ENCODE data around the gene RAMP3. TPM values are rescaled to one million over a fixed set of nuclear protein-coding genes. Genes with fewer than 3 reads are reported as not detected.

RAMP3 gene
- polyA plus RNA-seq, 1 donor (not counting 4 experiments of a cell fraction or from before 2014, with no cell fraction given) = not detected

DNA sequence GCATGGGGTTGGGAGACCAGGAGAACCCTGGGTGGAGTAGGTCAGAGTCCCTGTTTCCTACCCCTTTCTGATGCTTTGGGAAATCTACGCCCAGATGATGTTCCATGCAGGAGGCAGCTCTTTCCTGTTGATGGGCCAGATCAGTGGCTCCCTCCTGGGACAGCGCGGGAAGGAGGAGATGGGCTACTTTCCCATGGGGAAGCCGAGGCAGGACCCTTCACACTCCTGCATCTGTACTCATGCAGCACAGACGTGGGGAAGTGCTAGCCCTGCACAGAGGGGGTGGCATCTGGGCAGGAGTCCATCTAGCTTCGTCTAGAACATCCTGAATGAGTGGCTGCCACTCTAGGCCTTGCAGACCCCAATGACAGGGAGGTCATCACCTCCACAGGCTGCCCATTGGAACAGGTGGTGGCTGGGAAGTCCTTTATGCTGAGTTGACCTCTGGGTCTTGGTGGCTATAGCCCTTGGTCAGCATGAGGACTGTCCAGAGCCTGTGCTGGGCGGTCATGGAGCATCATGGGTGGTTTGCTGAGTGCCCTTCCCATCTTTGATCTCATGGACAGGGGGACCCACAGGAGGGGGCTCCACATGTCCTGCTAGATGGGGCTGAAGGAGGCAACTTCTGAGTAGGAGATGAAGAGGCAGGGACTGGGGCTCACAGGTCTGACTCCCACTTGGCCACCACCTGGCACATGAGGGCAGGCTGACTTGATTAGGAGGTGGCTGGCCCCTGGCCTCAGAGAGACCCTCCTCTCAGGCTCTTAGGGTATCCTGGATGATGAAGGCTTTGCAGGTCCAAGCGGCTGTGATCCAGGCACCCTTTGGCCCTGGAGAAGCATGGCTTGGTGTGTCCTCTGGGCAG, 24.6 kb downstream of the RAMP3 start:
- dilution Hi-C loops (cut with MboI; ENCODE audit: extremely low pct_ligation_motif_present, low sequenced_read_pairs) = no loop called here
- H3K27me3 ChIP-seq (ENCODE audit: control insufficient read depth, extremely low read depth, insufficient read depth, low read length) = peaks cover 26% of the 10 kb centered on the region

GRCh38 chr7:45182856-45183710, 25.5 kb downstream of the RAMP3 start:
- Histone ChIP-seq H3K4me1 (ENCODE audit: control insufficient read depth, extremely low read depth, insufficient read depth, low read length) (no peaks in the 10 kb centered on the region), H3K36me3 (ENCODE audit: control insufficient read depth in 2 of 2, extremely low read depth in 1 of 2, insufficient read depth in 2 of 2, low read length in 2 of 2) (no peaks in the 10 kb centered on the region), H3K9ac (ENCODE audit: control insufficient read depth, extremely low read depth, insufficient read depth, low read length) (no peak overlapping the region), H3K9me3 (ENCODE audit: control insufficient read depth, low read depth, low read length) (no peaks in the 10 kb centered on the region), H3K4me2 (ENCODE audit: control insufficient read depth, extremely low read depth, insufficient read depth, low read depth, low read length) (no peak overlapping the region), H3K79me2 (ENCODE audit: control insufficient read depth, insufficient read depth, low read length) (no peaks in the 10 kb centered on the region), H3K27me3 (ENCODE audit: control insufficient read depth, extremely low read depth, insufficient read depth, low read length) (peaks cover 26% of the 10 kb centered on the region), H3K9me1 (ENCODE audit: control insufficient read depth, extremely low read depth, insufficient read depth, low read length) (no peaks in the 10 kb centered on the region), H3K27ac (ENCODE audit: control insufficient read depth, insufficient read depth, low read length) (no peak overlapping the region), H4K20me1 (ENCODE audit: control insufficient read depth, extremely low read depth, insufficient read depth, low read length) (peaks cover 2% of the 10 kb centered on the region), H3K4me3 (ENCODE audit: control insufficient read depth in 2 of 3, extremely low read depth in 1 of 3, insufficient read depth in 2 of 3, low read depth in 1 of 3, low read length in 3 of 3) (no peak overlapping the region), H2AFZ (ENCODE audit: control insufficient read depth, low read length) (no peak overlapping the region)
- dilution Hi-C loops (cut with MboI; ENCODE audit: extremely low pct_ligation_motif_present, low sequenced_read_pairs) = no loop called here
- DNase-seq (ENCODE audit: low read depth, low spot score) (no peak), FAIRE-seq (no peak)
- no peak for TF ChIP-seq EZH2 (IDR thresholded peaks at IDR 0.05; ENCODE audit: low read length)
- TF ChIP-seq CTCF (optimal IDR thresholded peaks at IDR 0.05 in 1 of 3, IDR thresholded peaks at IDR 0.05 in 1 of 3, conservative IDR thresholded peaks at IDR 0.05 in 1 of 3; ENCODE audit: extremely low read depth in 1 of 3, insufficient read depth in 2 of 3, low read length in 3 of 3) = no peak

More for the DNA sequence above, 24.6 kb downstream of the RAMP3 start:
- Histone ChIP-seq H3K79me2 (ENCODE audit: control insufficient read depth, insufficient read depth, low read length) (no peaks in the 10 kb centered on the region), H3K9me3 (ENCODE audit: control insufficient read depth, low read depth, low read length) (no peaks in the 10 kb centered on the region), H2AFZ (ENCODE audit: control insufficient read depth, low read length) (no peak overlapping the region), H4K20me1 (ENCODE audit: control insufficient read depth, extremely low read depth, insufficient read depth, low read length) (peaks cover 2% of the 10 kb centered on the region), H3K27ac (ENCODE audit: control insufficient read depth, insufficient read depth, low read length) (no peak overlapping the region), H3K4me2 (ENCODE audit: control insufficient read depth, extremely low read depth, insufficient read depth, low read depth, low read length) (no peak overlapping the region), H3K36me3 (ENCODE audit: control insufficient read depth in 2 of 2, extremely low read depth in 1 of 2, insufficient read depth in 2 of 2, low read length in 2 of 2) (no peaks in the 10 kb centered on the region), H3K4me3 (ENCODE audit: control insufficient read depth in 2 of 3, extremely low read depth in 1 of 3, insufficient read depth in 2 of 3, low read depth in 1 of 3, low read length in 3 of 3) (no peak overlapping the region), H3K4me1 (ENCODE audit: control insufficient read depth, extremely low read depth, insufficient read depth, low read length) (no peaks in the 10 kb centered on the region), H3K9me1 (ENCODE audit: control insufficient read depth, extremely low read depth, insufficient read depth, low read length) (no peaks in the 10 kb centered on the region), H3K9ac (ENCODE audit: control insufficient read depth, extremely low read depth, insufficient read depth, low read length) (no peak overlapping the region)
- TF ChIP-seq CTCF (optimal IDR thresholded peaks at IDR 0.05 in 1 of 3, IDR thresholded peaks at IDR 0.05 in 1 of 3, conservative IDR thresholded peaks at IDR 0.05 in 1 of 3; ENCODE audit: extremely low read depth in 1 of 3, insufficient read depth in 2 of 3, low read length in 3 of 3) = no peak
- no peak for TF ChIP-seq EZH2 (IDR thresholded peaks at IDR 0.05; ENCODE audit: low read length)
- FAIRE-seq (no peak), DNase-seq (ENCODE audit: low read depth, low spot score) (no peak)

Data from keratinocyte (primary cell).